HepG2 (cell line): ENCODE results near the gene FUT8. TPM values are rescaled to one million over a fixed set of nuclear protein-coding genes. Genes with fewer than 3 reads are reported as not detected.
A peak's percentile ranks its signal among the peaks of the same experiment; 100 is the strongest.

Source experiments
- ATAC-seq: fragments of 200-7000 bp; cut with Tn5 transposase; 3 replicates; pipeline ENCODE4 v1.9.1; 2020; ENCODE audit warnings: mild to moderate bottlenecking, moderate library complexity
- BruUV-seq: library from RNA; stranded (reverse); fragments of 400-500 nt; replicated peaks from 2 replicates; lab custom pipeline; 2021; lab: Mats Ljungman, UMichigan
- CTCF ChIA-PET: fragments of 300-600 bp; formaldehyde crosslinking; extraction: SDS; loops from one replicate; lab custom pipeline; 2021; ENCODE audit warnings: low total read pairs, inconsistent platforms, low intra/inter-chr PET ratio; lab: Yijun Ruan, JAX
- POLR2A ChIA-PET: fragments of 350-600 bp; sonication (Branson Sonifier 250); formaldehyde crosslinking; loops from one replicate; lab custom pipeline; 2020; ENCODE audit warnings: antibody characterized with exemption, inconsistent platforms; lab: Yijun Ruan, JAX
- DNase-seq: peaks from one replicate; pipeline ENCODE4 v3.0.0-alpha.2; 2015; ENCODE audit warnings: low spot score
- FAIRE-seq: peaks from 3 replicates; lab custom pipeline; 2011; peaks lifted over from hg19 to GRCh38; lab: Jason Lieb, UNC
- H2AFZ ChIP-seq: one replicate; pipeline ENCODE4 v1.6.1; 2011; ENCODE audit warnings: low read length, inconsistent platforms
- H3K27ac ChIP-seq: fragments of 300-600 bp; 3 replicates; pipeline ENCODE4 v1.8.0; 2011; ENCODE audit warnings: mixed run types, mild to moderate bottlenecking, mixed read lengths, low read length, inconsistent platforms; ENCODE audit not compliant: insufficient read depth; ENCODE audit errors: extremely low read length
- H3K27me3 ChIP-seq, 2 experiments: fragments of 200-600 bp in 1 of 2; 2 replicates in 1 of 2; 3 replicates in 1 of 2; pipeline versions ENCODE4 v1.6.0 to v1.8.0; 2011; ENCODE audit warnings: low read length in 2 of 2, mild to moderate bottlenecking in 2 of 2, moderate library complexity in 2 of 2, inconsistent platforms in 1 of 2; ENCODE audit not compliant: insufficient read depth in 2 of 2, control insufficient read depth in 1 of 2
- H3K36me3 ChIP-seq, 2 experiments: fragments of 200-600 bp in 1 of 2; replicated peaks in 1 of 2; 2 replicates in 1 of 2; 3 replicates in 1 of 2; pipeline versions ENCODE4 v1.5.1 to v1.8.0; 2011; ENCODE audit warnings: low read length in 2 of 2, inconsistent platforms in 1 of 2; ENCODE audit not compliant: insufficient read depth in 2 of 2, control insufficient read depth in 1 of 2
- H3K4me1 ChIP-seq: 2 replicates; pipeline ENCODE4 v1.5.1; 2012; ENCODE audit warnings: low read length, inconsistent platforms; ENCODE audit not compliant: insufficient read depth
- H3K4me2 ChIP-seq: 2 replicates; pipeline ENCODE4 v1.6.0; 2011; ENCODE audit warnings: low read depth, low read length, inconsistent platforms
- H3K4me3 ChIP-seq, 3 experiments: fragments of 200-600 bp in 1 of 3; sonication (generic), shearing (Covaris generic) in 1 of 3; replicated peaks in 1 of 3; 2 replicates each; pipeline ENCODE4 v1.5.1; 2011 to 2016; ENCODE audit warnings: low read length in 3 of 3, inconsistent platforms in 2 of 3, low read depth in 2 of 3, mild to moderate bottlenecking in 2 of 3, control low read depth in 1 of 3, mixed read lengths in 1 of 3; ENCODE audit not compliant: insufficient read depth in 1 of 3
- H3K79me2 ChIP-seq: one replicate; pipeline ENCODE4 v1.6.1; 2011; ENCODE audit warnings: low read length, inconsistent platforms; ENCODE audit not compliant: insufficient read depth
- H3K9ac ChIP-seq: 2 replicates; pipeline ENCODE4 v1.6.0; 2011; ENCODE audit warnings: mild to moderate bottlenecking, low read depth, low read length, inconsistent platforms; ENCODE audit not compliant: insufficient read depth
- H3K9me3 ChIP-seq: 2 replicates; pipeline ENCODE4 v1.5.1; 2012; ENCODE audit warnings: mild to moderate bottlenecking, low read length
- H4K20me1 ChIP-seq: 2 replicates; pipeline ENCODE4 v1.6.0; 2011; ENCODE audit warnings: inconsistent platforms, mild to moderate bottlenecking, low read length, moderate library complexity; ENCODE audit not compliant: insufficient read depth
- SMAD3 ChIP-seq: sonication (generic); formaldehyde crosslinking; IDR thresholded peaks from 2 replicates; pipeline ENCODE4 v1.4.0; 2020; ENCODE audit warnings: missing genetic modification reagents
- ZNF407 ChIP-seq: sonication (generic); formaldehyde crosslinking; IDR thresholded peaks from one replicate; pipeline ENCODE4 v1.5.1; 2020; ENCODE audit warnings: mild to moderate bottlenecking, missing genetic modification reagents; ENCODE audit errors: not compliant biosample characterization
- ZNF770 ChIP-seq: sonication (generic); formaldehyde crosslinking; IDR thresholded peaks from 2 replicates; pipeline ENCODE4 v1.5.0; 2020; ENCODE audit warnings: mild to moderate bottlenecking, missing genetic modification reagents
- WGBS: methylation state at CpG from one replicate; pipeline ENCODE4 v1.1.6; 2017; ENCODE audit warnings: low lambda C conversion rate; 5-methylcytosine and 5-hydroxymethylcytosine counted together
- in situ Hi-C: cut with HindIII; loops from 2 replicates; pipeline ENCODE4 v1.10.0; 2017; ENCODE audit warnings: low pct_unique_long_range_greater_than_20kb; ENCODE audit not compliant: extremely low pct_ligation_motif_present
- intact Hi-C: fragments of 100-400 bp; cut with micrococcal nuclease; formaldehyde crosslinking; loops from one replicate; pipeline ENCODE4 v1.10.0; 2022; ENCODE audit not compliant: unreplicated experiment
- polyA plus RNA-seq, 8 experiments: library from polyadenylated mRNA; depleted of rRNA in 3 of 8; stranded (reverse) in 7 of 8; unstranded in 1 of 8; fragments of >200 nt; fragmentation: Illumina TruSeq in 4 of 8; extraction: Trizol in 4 of 8; gene quantifications; 2 replicates each; pipeline versions ENCODE4 v1.2.1 to v1.2.3, GENCODE V29; 2011 to 2016; ENCODE audit warnings: low read depth in 4 of 8, missing spikeins in 1 of 8, mixed read lengths in 1 of 8; ENCODE audit not compliant: insufficient read depth in 1 of 8
- total RNA-seq, 5 experiments: library from RNA; depleted of rRNA; stranded (reverse); fragments of >200 nt; fragmentation: Illumina TruSeq; extraction: Trizol; gene quantifications; 2 replicates each; pipeline ENCODE4 v1.2.3, GENCODE V29; 2016; ENCODE audit warnings: low read depth in 1 of 5

FUT8 gene
- total and polyA plus RNA-seq, 2 of the 13 experiments (the other 11 are each of a cell fraction or from before 2014, with no cell fraction given): 9.3 to 17.5 TPM

- no peak for TF ChIP-seq ZNF407 (CRISPR knock-in tag)
These were observed 169.3 kb downstream of the FUT8 start (continued) for GRCh38 chr14:65581799-65582198.

- H3K4me2 ChIP-seq: no peak overlapping the region
- DNase-seq: no peak
- no peaks in the 10 kb centered on the region for H3K9me3 ChIP-seq
- no peaks in the 10 kb centered on the region for H3K36me3 ChIP-seq
- no peaks in the 10 kb centered on the region for H4K20me1 ChIP-seq
- ChIA-PET POLR2A (no interaction called here), CTCF (no interaction called here)
- H3K79me2 ChIP-seq: no peaks in the 10 kb centered on the region
- no peak for ATAC-seq
- no peak overlapping the region for H3K4me3 ChIP-seq
- intact Hi-C loops (no loop called here), in situ Hi-C loops (no loop called here)
- H3K4me1 ChIP-seq: peaks cover 13% of the 10 kb centered on the region
- no peak overlapping the region for H3K9ac ChIP-seq
- no peak overlapping the region for H3K27ac ChIP-seq
- TF ChIP-seq ZNF770 (CRISPR knock-in tag) (0 out of 2 replicates have a peak, but pooled peaks have one; percentile 38), SMAD3 (CRISPR knock-in tag) (no peak)
- H2AFZ ChIP-seq: no peak overlapping the region
- no TSS peak for BruUV-seq
- WGBS: 81% methylated on average over 1 of the region's 1 CpG
- no peaks in the 10 kb centered on the region for H3K27me3 ChIP-seq
- FAIRE-seq: no peak
These were observed 172.7 kb downstream of the FUT8 start for GRCh38 chr14:65585216-65585615.
